Measurements from ENCODE around the gene MEGF11.
A peak's percentile ranks its signal among the peaks of the same experiment; 100 is the strongest.
"Not testable (repeated sequence)": the region's sequence is repeated elsewhere in the genome, so short reads cannot be mapped to it uniquely, and the experiment has no call there.

The MEGF11 gene

DNA sequence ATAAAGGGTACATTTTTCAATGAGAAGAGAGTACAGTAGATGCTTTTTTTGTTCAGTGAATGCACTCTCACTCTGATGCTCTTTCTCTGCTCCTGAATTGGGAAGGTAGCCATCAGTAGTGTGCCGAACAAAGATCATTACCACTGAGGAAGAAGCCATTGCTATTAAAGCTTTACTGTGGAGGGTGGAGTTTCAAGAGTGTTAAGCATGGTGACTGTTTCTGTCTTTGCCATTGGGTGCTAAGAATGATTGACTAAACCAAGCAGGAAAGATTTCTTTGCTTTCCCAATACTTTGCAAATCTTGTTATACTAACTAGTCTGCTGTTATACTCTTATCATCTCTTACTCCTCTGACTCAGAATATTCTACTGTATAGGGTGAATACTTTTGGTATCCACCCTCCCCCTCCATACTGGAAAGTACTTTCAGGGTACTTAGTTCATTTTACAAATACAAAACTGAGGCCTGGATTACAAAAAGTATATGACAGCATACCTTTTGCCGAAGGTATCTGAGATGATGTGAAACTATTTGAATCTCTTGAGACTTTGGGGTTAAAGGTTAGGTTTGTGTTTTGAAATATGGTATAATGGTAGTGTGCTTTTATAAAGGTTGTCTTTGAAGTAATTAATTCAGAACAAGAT lies 382.5 kb downstream of the MEGF11 start:
- DNase-seq (ENCODE audit: extremely low spot score), result peak; percentile 25
- ChIA-PET POLR2A (interaction anchor here (1.0 to 3.5 kb wide), 13 partner anchors 7 to 566 kb away, joined by 3 to 29 read pairs (median 10); partner anchors contain the start of genes DENND4A, HACD3, INTS14 and RNU5B-1), CTCF (interaction anchor here (1.2 kb wide), 1 partner anchor 34 kb away, joined by 4 read pairs; no protein-coding TSS in a partner anchor)

DNA sequence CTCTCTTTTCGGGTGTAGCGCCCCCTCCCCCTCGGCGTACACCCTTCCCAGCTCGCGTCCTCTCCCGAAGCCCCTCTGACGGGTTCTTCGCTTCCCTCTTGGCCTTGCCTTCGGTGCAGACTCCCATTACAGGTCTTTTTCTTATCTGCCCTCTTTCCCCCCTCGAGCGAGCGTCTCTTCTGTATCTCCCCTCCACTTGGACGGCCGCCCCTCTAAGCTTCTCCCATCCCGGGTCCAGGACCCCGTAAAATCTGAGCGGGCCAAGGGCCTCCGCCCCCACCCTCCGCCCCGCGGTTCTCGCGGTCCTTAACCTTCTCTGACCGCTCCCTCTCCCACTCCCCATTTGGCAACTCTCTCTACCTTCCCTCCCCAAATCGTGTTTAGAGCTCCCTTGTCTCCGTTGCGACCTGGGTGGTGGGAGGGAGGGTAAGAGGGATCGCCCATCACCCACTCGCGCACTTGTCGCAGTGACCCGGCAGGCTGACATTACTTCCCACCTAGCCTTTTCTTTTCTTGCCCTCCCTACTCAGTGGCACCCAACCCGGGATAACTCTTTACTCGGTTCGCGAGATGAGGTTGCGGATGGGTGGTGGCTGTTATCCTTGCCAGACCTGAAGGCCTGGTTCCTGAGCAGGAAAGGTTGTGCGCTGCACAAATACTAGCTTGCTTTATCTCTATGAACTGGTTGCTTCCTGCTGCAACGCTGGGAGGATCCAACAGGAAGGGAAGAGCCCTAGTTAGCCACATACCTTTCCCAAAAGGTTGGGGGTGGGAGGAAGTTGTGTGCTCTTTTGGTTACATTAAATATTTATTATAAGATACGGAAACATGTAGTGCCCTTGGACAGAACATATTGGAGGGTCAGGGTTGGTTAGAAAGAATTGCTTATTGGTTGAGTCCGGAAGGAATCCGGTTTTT lies 383.3 kb downstream of the MEGF11 start:
- peak; percentile 26 for DNase-seq (ENCODE audit: extremely low spot score)
- ChIA-PET CTCF (interaction anchor here (0.6 to 5.0 kb wide), 5 partner anchors 12 to 242 kb away, joined by 3 to 32 read pairs (median 3); no protein-coding TSS in a partner anchor), POLR2A (interaction anchor here (0.6 to 3.5 kb wide), 50 partner anchors 7 to 685 kb away, joined by 3 to 29 read pairs (median 5); partner anchors contain the start of genes CLPX, DENND4A, DIS3L and HACD3)
- TF ChIP-seq ZNF384 (IDR thresholded peaks at IDR 0.05), result 0 out of 2 replicates have a peak, but pooled peaks have one; percentile 31
- TF ChIP-seq NFRKB (IDR thresholded peaks at IDR 0.05), result no peak
- no peak for TF ChIP-seq TARDBP (IDR thresholded peaks at IDR 0.05)
- no peak for TF ChIP-seq ARNT (IDR thresholded peaks at IDR 0.05)
- no peak for TF ChIP-seq BHLHE40 (IDR thresholded peaks at IDR 0.05; ENCODE audit: borderline replicate concordance)

More for the DNA sequence above, 382.5 kb downstream of the MEGF11 start:
- TF ChIP-seq, protein P1, sequence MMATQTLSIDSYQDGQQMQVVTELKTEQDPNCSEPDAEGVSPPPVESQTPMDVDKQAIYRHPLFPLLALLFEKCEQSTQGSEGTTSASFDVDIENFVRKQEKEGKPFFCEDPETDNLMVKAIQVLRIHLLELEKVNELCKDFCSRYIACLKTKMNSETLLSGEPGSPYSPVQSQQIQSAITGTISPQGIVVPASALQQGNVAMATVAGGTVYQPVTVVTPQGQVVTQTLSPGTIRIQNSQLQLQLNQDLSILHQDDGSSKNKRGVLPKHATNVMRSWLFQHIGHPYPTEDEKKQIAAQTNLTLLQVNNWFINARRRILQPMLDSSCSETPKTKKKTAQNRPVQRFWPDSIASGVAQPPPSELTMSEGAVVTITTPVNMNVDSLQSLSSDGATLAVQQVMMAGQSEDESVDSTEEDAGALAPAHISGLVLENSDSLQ (IDR thresholded peaks at IDR 0.05), result peak; percentile 49; the same call in 1 of the 2 replicates
- no peak for TF ChIP-seq LEF1 (IDR thresholded peaks at IDR 0.05; ENCODE audit: borderline replicate concordance)

DNA sequence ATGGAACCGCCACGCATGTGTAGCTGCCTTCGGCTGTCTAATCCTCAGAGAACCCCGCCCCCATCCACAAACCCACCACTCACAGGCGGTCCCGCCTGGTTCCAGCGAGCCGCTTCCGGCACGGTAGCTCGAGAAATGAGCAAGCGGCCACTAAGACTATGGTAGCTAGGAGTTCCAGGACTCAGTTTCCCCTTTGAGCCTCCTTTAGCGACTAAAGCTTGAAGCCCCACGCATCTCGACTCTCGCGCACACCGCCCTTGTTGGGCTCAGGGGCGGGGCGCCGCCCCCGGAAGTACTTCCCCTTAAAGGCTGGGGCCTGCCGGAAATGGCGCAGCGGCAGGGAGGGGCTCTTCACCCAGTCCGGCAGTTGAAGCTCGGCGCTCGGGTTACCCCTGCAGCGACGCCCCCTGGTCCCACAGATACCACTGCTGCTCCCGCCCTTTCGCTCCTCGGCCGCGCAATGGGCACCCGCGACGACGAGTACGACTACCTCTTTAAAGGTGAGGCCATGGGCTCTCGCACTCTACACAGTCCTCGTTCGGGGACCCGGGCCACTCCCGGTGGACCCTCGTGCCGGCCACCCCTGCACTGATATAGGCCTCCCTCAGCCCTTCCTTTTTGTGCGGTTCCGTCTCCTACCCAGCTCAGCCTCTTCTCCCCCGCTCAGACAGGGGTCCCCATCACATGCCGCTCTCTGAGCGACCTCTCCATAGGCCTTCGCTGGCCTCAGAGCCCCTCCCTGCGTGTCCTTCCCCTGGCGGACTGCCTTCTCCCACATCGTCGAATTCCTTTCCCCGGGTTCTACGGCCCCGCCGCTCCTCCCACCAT lies 384.2 kb downstream of the MEGF11 start, which contains the start of gene RAB11A:
Gene RAB11A, plus strand, starts transcription at position 366 of the 828 bp plus-strand sequence. Its CDS starts 95 bp downstream, at position 461.
- DNase-seq (ENCODE audit: extremely low spot score), result peak; percentile 95
- ChIA-PET CTCF (interaction anchor here (0.5 to 5.0 kb wide), 9 partner anchors 12 to 266 kb away, joined by 3 to 32 read pairs (median 4); no protein-coding TSS in a partner anchor), POLR2A (interaction anchor here (0.6 to 3.5 kb wide), 50 partner anchors 9 to 684 kb away, joined by 3 to 29 read pairs (median 4); partner anchors contain the start of genes CLPX, DENND4A, DIS3L and INTS14)
- TF ChIP-seq NFRKB (IDR thresholded peaks at IDR 0.05) (no peak), ARNT (IDR thresholded peaks at IDR 0.05) (no peak), FOXA1 (IDR thresholded peaks at IDR 0.05) (no peak), CTBP1 (IDR thresholded peaks at IDR 0.05; ENCODE audit: borderline replicate concordance) (no peak; the same call in 1 of the 2 replicates), BHLHE40 (IDR thresholded peaks at IDR 0.05; ENCODE audit: borderline replicate concordance) (no peak), SUZ12 (IDR thresholded peaks at IDR 0.05) (no peak), ZNF384 (IDR thresholded peaks at IDR 0.05) (no peak), L3MBTL2 (conservative IDR thresholded peaks at IDR 0.05) (peak; percentile 97), SP1 (IDR thresholded peaks at IDR 0.05) (peak; percentile 41; the same call in 1 of the 2 replicates), LEF1 (IDR thresholded peaks at IDR 0.05; ENCODE audit: borderline replicate concordance) (no peak), FOXK2 (IDR thresholded peaks at IDR 0.05) (no peak), FOXM1 (IDR thresholded peaks at IDR 0.05; ENCODE audit: borderline replicate concordance) (no peak; the same call in 1 of the 2 replicates), HDGF (IDR thresholded peaks at IDR 0.05; ENCODE audit: borderline replicate concordance) (no peak), ELF4 (IDR thresholded peaks at IDR 0.05) (peak; percentile 95), TARDBP (IDR thresholded peaks at IDR 0.05) (peak; percentile 67; the same call in 1 of the 2 replicates)
- TF ChIP-seq, protein P1 (IDR thresholded peaks at IDR 0.05), result peak; percentile 32

DNA sequence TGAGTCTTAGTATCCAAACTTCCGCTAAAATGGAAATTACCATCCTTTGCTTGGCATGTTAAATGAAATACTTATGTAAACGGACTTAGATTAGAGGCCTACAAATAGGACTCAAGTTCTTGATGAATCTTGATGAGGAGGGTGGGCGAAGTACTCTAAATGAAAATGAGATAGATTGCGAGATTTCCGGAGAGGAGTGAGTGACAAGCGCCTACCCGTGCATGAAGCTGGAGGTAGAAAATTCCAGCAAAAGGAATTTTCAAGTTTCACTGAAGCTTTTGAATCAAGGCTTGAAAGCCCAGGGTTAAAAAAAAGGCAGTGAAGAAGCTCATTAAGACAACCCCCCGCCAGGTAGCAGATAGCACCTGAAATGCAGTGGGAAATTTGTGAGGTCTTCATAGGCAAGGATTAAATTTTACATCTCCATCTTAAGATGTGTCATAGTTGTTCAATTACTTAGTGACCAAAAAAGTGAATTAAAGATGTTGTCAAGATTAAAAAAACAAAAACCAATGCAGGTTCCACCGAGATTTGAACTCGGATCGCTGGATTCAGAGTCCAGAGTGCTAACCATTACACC lies 384.9 kb downstream of the MEGF11 start:
- CTCF ChIA-PET, result interaction anchor here (0.5 to 5.0 kb wide), 6 partner anchors 11 to 182 kb away, joined by 3 to 32 read pairs (median 5); no protein-coding TSS in a partner anchor
- no peak for DNase-seq (ENCODE audit: extremely low spot score)
- TF ChIP-seq ELF4 (IDR thresholded peaks at IDR 0.05) (no peak), ARNT (IDR thresholded peaks at IDR 0.05) (no peak), SUZ12 (IDR thresholded peaks at IDR 0.05) (no peak), ZNF384 (IDR thresholded peaks at IDR 0.05) (peak; percentile 41; the same call in 1 of the 2 replicates), SP1 (IDR thresholded peaks at IDR 0.05) (no peak), TARDBP (IDR thresholded peaks at IDR 0.05) (no peak), FOXM1 (IDR thresholded peaks at IDR 0.05; ENCODE audit: borderline replicate concordance) (no peak)
- POLR2A ChIA-PET, result interaction anchor here (0.6 to 3.5 kb wide), 40 partner anchors 9 to 683 kb away, joined by 3 to 29 read pairs (median 5); partner anchors contain the start of genes CLPX, DENND4A, DIS3L and INTS14

DNA sequence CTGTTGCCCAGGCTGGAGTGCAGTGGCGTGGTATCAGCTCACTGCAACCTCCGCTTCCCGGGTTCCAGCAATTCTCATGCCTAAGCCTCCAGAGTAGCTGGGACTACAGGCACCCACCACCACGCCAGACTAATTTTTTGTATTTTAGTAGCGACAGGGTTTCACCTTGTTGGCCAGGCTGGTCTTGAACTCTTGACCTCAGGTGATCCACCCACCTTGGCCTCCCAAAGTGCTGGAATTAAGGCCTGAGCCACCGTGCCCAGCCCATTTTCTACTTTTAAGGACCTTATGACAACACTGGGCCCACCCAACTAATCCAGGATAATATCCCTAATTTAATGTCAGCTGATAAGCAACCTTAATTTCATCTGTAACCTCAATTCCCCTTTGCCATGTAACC lies 385.6 kb downstream of the MEGF11 start:
- not testable (repeated sequence) for DNase-seq (ENCODE audit: extremely low spot score)
- ChIA-PET POLR2A (interaction anchor here (0.7 to 3.5 kb wide), 2 partner anchors 11 to 77 kb away, joined by 3 to 29 read pairs; partner anchors contain the start of gene DENND4A), CTCF (interaction anchor here (1.2 to 5.0 kb wide), 2 partner anchors 11 to 33 kb away, joined by 6 to 32 read pairs; no protein-coding TSS in a partner anchor)
